Smooth muscle cell (in vitro differentiated cells): ENCODE data around the gene NDUFA1. TPM values are rescaled to one million over a fixed set of nuclear protein-coding genes. Genes with fewer than 3 reads are reported as not detected.
"Not testable (repeated sequence)": the region's sequence is repeated elsewhere in the genome, so short reads cannot be mapped to it uniquely, and the experiment has no call there.

Experiments used
- DNase-seq: peaks from one replicate; lab custom pipeline; 2025; ENCODE audit not compliant: unreplicated experiment; lab: John Stamatoyannopoulos, UW
- H2AFZ ChIP-seq: fragments of 200-600 bp; sonication (generic); 2 replicates; pipeline ENCODE4 v1.6.0; 2016; ENCODE audit warnings: antibody characterized with exemption, low read depth, mild to moderate bottlenecking
- H3F3A ChIP-seq: fragments of 200-600 bp; sonication (generic); 2 replicates; pipeline ENCODE4 v1.6.0; 2017; ENCODE audit warnings: antibody characterized with exemption, low read depth
- H3K27ac ChIP-seq: fragments of 200-600 bp; sonication (generic); 2 replicates; pipeline ENCODE4 v1.5.1; 2016; ENCODE audit warnings: low read depth, mild to moderate bottlenecking
- H3K27me3 ChIP-seq: fragments of 200-600 bp; sonication (generic); 2 replicates; pipeline ENCODE4 v1.6.1; 2016; ENCODE audit warnings: low read depth, mild to moderate bottlenecking
- H3K36me3 ChIP-seq: fragments of 200-600 bp; sonication (generic); 2 replicates; pipeline ENCODE4 v1.5.1; 2016; ENCODE audit warnings: low read depth
- H3K4me1 ChIP-seq: fragments of 200-600 bp; sonication (generic); 2 replicates; pipeline ENCODE4 v1.5.1; 2016; ENCODE audit warnings: low read depth
- H3K4me2 ChIP-seq: fragments of 200-600 bp; sonication (generic); 2 replicates; pipeline ENCODE4 v1.6.0; 2016; ENCODE audit warnings: mild to moderate bottlenecking
- H3K4me3 ChIP-seq: fragments of 200-600 bp; sonication (generic); 2 replicates; pipeline ENCODE4 v1.5.1; 2016; ENCODE audit warnings: mild to moderate bottlenecking
- H3K79me2 ChIP-seq: fragments of 200-600 bp; sonication (generic); 2 replicates; pipeline ENCODE4 v1.6.0; 2016; ENCODE audit warnings: low read depth, mild to moderate bottlenecking
- H3K9ac ChIP-seq: fragments of 200-600 bp; sonication (generic); 2 replicates; pipeline ENCODE4 v1.6.0; 2016; ENCODE audit warnings: low read depth
- H3K9me3 ChIP-seq: fragments of 200-600 bp; sonication (generic); replicated peaks from 2 replicates; pipeline ENCODE4 v1.5.1; 2016; ENCODE audit warnings: low read depth
- H4K20me1 ChIP-seq: fragments of 200-600 bp; sonication (generic); 2 replicates; pipeline ENCODE4 v1.6.0; 2016; ENCODE audit warnings: low read depth
- CTCF ChIP-seq: fragments of 200-600 bp; sonication (generic); IDR thresholded peaks from 2 replicates; pipeline ENCODE4 v1.5.1; 2017; ENCODE audit warnings: borderline replicate concordance, mild to moderate bottlenecking, antibody characterized with exemption; ENCODE audit not compliant: insufficient read depth, poor library complexity, severe bottlenecking
- WGBS: methylation state at CpG from one replicate; pipeline ENCODE4 v1.1.7; 2016; ENCODE audit warnings: low lambda C conversion rate; 5-methylcytosine and 5-hydroxymethylcytosine counted together
- polyA plus RNA-seq: library from polyadenylated mRNA; unstranded; fragments of >200 nt; fragmentation: Nextera tagmentation; extraction: Ambion mirVana; gene quantifications from 2 replicates; pipeline ENCODE4 v1.2.1, GENCODE V29; 2016
- total RNA-seq: library from RNA; depleted of rRNA; stranded (reverse); fragments of >200 nt; gene quantifications from 2 replicates; pipeline ENCODE4 v1.2.3, GENCODE V29; 2014

The NDUFA1 gene
- total and polyA plus RNA-seq, 2 experiments from 2014 or later, result 76.4 to 282 TPM

GRCh38 chrX:119917877-119918276, 46.2 kb downstream of the NDUFA1 start:
- Histone ChIP-seq H3K27me3 (no peaks in the 10 kb centered on the region), H3K27ac (no peak overlapping the region), H4K20me1 (no peaks in the 10 kb centered on the region), H3F3A (no peaks in the 10 kb centered on the region), H3K9ac (no peak overlapping the region), H3K79me2 (no peaks in the 10 kb centered on the region), H3K36me3 (no peaks in the 10 kb centered on the region), H3K9me3 (no peaks in the 10 kb centered on the region), H2AFZ (no peak overlapping the region), H3K4me1 (no peaks in the 10 kb centered on the region), H3K4me2 (no peak overlapping the region), H3K4me3 (no peak overlapping the region)
- no peak for DNase-seq
- WGBS, result 93% methylated on average over 2 of the region's 2 CpGs
- no peak for TF ChIP-seq CTCF

GRCh38 chrX:119919835-119920585, 48.4 kb downstream of the NDUFA1 start:
- no peaks in the 10 kb centered on the region for H3K9me3 ChIP-seq
- no peak overlapping the region for H3K9ac ChIP-seq
- DNase-seq, result no peak
- H3K4me3 ChIP-seq, result no peak overlapping the region
- H3K4me2 ChIP-seq, result no peak overlapping the region
- H3K79me2 ChIP-seq, result no peaks in the 10 kb centered on the region
- H3F3A ChIP-seq, result no peaks in the 10 kb centered on the region
- no peaks in the 10 kb centered on the region for H3K4me1 ChIP-seq
- no peak overlapping the region for H3K27ac ChIP-seq
- H3K27me3 ChIP-seq, result no peaks in the 10 kb centered on the region
- no peaks in the 10 kb centered on the region for H4K20me1 ChIP-seq
- no peaks in the 10 kb centered on the region for H3K36me3 ChIP-seq
- TF ChIP-seq CTCF, result no peak
- no peak overlapping the region for H2AFZ ChIP-seq
- 80% methylated on average over 5 of the region's 5 CpGs for WGBS

- not testable (repeated sequence) for DNase-seq, H4K20me1 ChIP-seq, H2AFZ ChIP-seq, H3K27me3 ChIP-seq, H3K27ac ChIP-seq, H3K36me3 ChIP-seq, H3K4me2 ChIP-seq, H3F3A ChIP-seq, H3K4me1 ChIP-seq, H3K4me3 ChIP-seq, H3K79me2 ChIP-seq, H3K9me3 ChIP-seq, H3K9ac ChIP-seq
- 92% methylated on average over 7 of the region's 7 CpGs for WGBS
Observed at GRCh38 chrX:119922391-119922790, 50.8 kb downstream of the NDUFA1 start.

Other genes with a start within 250 kb of the NDUFA1 start
- 58.1 and 75.1 TPM in 2 replicates for gene SEPTIN6, start 178.7 kb upstream of the NDUFA1 start, total RNA-seq
- 50.6 and 58.4 TPM in 2 replicates for gene SEPTIN6, start 178.7 kb upstream of the NDUFA1 start, polyA plus RNA-seq
- gene SOWAHD, start 113.2 kb upstream of the NDUFA1 start, total RNA-seq, result not detected in 2 replicates
- 0.33 TPM in 1 of 2 replicates, not detected in the other for gene SOWAHD, start 113.2 kb upstream of the NDUFA1 start, polyA plus RNA-seq
- gene RPL39, start 80.2 kb upstream of the NDUFA1 start, total RNA-seq, result 4,715 and 4,767 TPM in 2 replicates
- 764 and 823 TPM in 2 replicates for gene RPL39, start 80.2 kb upstream of the NDUFA1 start, polyA plus RNA-seq
- 2.8 and 3.7 TPM in 2 replicates for gene UPF3B, start 18.9 kb upstream of the NDUFA1 start, total RNA-seq
- 7.9 and 13.0 TPM in 2 replicates for gene UPF3B, start 18.9 kb upstream of the NDUFA1 start, polyA plus RNA-seq
- gene RNF113A, start 99 bp upstream of the NDUFA1 start, total RNA-seq, result 16.9 and 25.7 TPM in 2 replicates
- gene RNF113A, start 99 bp upstream of the NDUFA1 start, polyA plus RNA-seq, result 19.0 and 19.7 TPM in 2 replicates
- not detected in 2 replicates for gene AKAP14, start 24.1 kb downstream of the NDUFA1 start, total RNA-seq
- gene AKAP14, start 24.1 kb downstream of the NDUFA1 start, polyA plus RNA-seq, result 0.40 and 2.1 TPM in 2 replicates
- gene NKAP, start 71.9 kb downstream of the NDUFA1 start, total RNA-seq, result 6.0 and 7.3 TPM in 2 replicates
- 6.4 and 7.3 TPM in 2 replicates for gene NKAP, start 71.9 kb downstream of the NDUFA1 start, polyA plus RNA-seq
- gene RHOXF2B, start 205.9 kb downstream of the NDUFA1 start, total RNA-seq, result not detected in 2 replicates
- gene RHOXF2B, start 205.9 kb downstream of the NDUFA1 start, polyA plus RNA-seq, result 0.06 TPM in 1 of 2 replicates, not detected in the other
- not detected in 2 replicates for gene RHOXF1, start 244.1 kb downstream of the NDUFA1 start, total RNA-seq
- 0.48 TPM in 1 of 2 replicates, not detected in the other for gene RHOXF1, start 244.1 kb downstream of the NDUFA1 start, polyA plus RNA-seq